Mesendoderm (in vitro differentiated cells): ENCODE data around the gene MAST4.

Experiments used
- DNase-seq: peaks from one replicate; pipeline ENCODE4 v3.0.0; 2013
- H2AK5ac ChIP-seq: 2 replicates; pipeline ENCODE4 v1.6.1; 2013; ENCODE audit warnings: low read length, inconsistent platforms
- H2BK120ac ChIP-seq: 2 replicates; pipeline ENCODE4 v1.6.1; 2013; ENCODE audit warnings: low read depth, mild to moderate bottlenecking, low read length, moderate library complexity, mixed read lengths
- H2BK15ac ChIP-seq: replicated peaks from 2 replicates; pipeline ENCODE4 v1.6.1; 2013; ENCODE audit warnings: low read depth, mild to moderate bottlenecking, moderate library complexity
- H2BK5ac ChIP-seq: 2 replicates; pipeline ENCODE4 v1.6.1; 2013; ENCODE audit warnings: low read length, inconsistent platforms
- H3K18ac ChIP-seq: 2 replicates; pipeline ENCODE4 v1.6.1; 2013; ENCODE audit warnings: mild to moderate bottlenecking, low read length, mixed read lengths
- H3K23ac ChIP-seq: one replicate; pipeline ENCODE4 v1.6.1; 2013; ENCODE audit warnings: low read length
- H3K27ac ChIP-seq: 2 replicates; pipeline ENCODE4 v1.5.1; 2013; ENCODE audit warnings: low read depth, mild to moderate bottlenecking, inconsistent platforms, low read length, moderate library complexity
- H3K27me3 ChIP-seq: 2 replicates; pipeline ENCODE4 v1.6.1; 2013; ENCODE audit warnings: low read length, control low read depth, mild to moderate bottlenecking, inconsistent platforms; ENCODE audit not compliant: insufficient read depth, poor library complexity
- H3K36me3 ChIP-seq: 2 replicates; pipeline ENCODE4 v1.6.1; 2013; ENCODE audit warnings: low read length, inconsistent platforms; ENCODE audit not compliant: control insufficient read depth, insufficient read depth
- H3K4ac ChIP-seq: one replicate; pipeline ENCODE4 v1.6.1; 2013; ENCODE audit warnings: low read depth, mild to moderate bottlenecking, low read length, moderate library complexity
- H3K4me1 ChIP-seq: 2 replicates; pipeline ENCODE4 v1.6.1; 2013; ENCODE audit warnings: low read depth, low read length, inconsistent platforms; ENCODE audit not compliant: control insufficient read depth
- H3K4me2 ChIP-seq: 2 replicates; pipeline ENCODE4 v1.6.1; 2013; ENCODE audit warnings: low read length
- H3K4me3 ChIP-seq: 2 replicates; pipeline ENCODE4 v1.5.1; 2013; ENCODE audit warnings: mild to moderate bottlenecking, low read length
- H3K56ac ChIP-seq: one replicate; pipeline ENCODE4 v1.6.1; 2013; ENCODE audit warnings: low read length
- H3K79me1 ChIP-seq: 2 replicates; pipeline ENCODE4 v1.6.1; 2013; ENCODE audit warnings: low read length, inconsistent platforms
- H3K79me2 ChIP-seq: 2 replicates; pipeline ENCODE4 v1.6.1; 2013; ENCODE audit warnings: mild to moderate bottlenecking, low read length; ENCODE audit not compliant: control insufficient read depth, insufficient read depth
- H3K9ac ChIP-seq: 2 replicates; pipeline ENCODE4 v1.6.1; 2013; ENCODE audit warnings: low read length, inconsistent platforms
- H4K5ac ChIP-seq: one replicate; pipeline ENCODE4 v1.6.1; 2013; ENCODE audit warnings: low read length
- H4K8ac ChIP-seq: one replicate; pipeline ENCODE4 v1.6.1; 2013; ENCODE audit warnings: low read depth, mild to moderate bottlenecking, control low read depth, low read length, moderate library complexity
- WGBS: extraction: QIAGEN DNeasy Blood & Tissue Kit; methylation state at CpG from one replicate; pipeline ENCODE4 v1.1.7; 2013; ENCODE audit warnings: low lambda C conversion rate, missing lambda C conversion rate; ENCODE audit not compliant: insufficient coverage; ENCODE audit errors: extremely low coverage; 5-methylcytosine and 5-hydroxymethylcytosine counted together

MAST4 gene

DNA sequence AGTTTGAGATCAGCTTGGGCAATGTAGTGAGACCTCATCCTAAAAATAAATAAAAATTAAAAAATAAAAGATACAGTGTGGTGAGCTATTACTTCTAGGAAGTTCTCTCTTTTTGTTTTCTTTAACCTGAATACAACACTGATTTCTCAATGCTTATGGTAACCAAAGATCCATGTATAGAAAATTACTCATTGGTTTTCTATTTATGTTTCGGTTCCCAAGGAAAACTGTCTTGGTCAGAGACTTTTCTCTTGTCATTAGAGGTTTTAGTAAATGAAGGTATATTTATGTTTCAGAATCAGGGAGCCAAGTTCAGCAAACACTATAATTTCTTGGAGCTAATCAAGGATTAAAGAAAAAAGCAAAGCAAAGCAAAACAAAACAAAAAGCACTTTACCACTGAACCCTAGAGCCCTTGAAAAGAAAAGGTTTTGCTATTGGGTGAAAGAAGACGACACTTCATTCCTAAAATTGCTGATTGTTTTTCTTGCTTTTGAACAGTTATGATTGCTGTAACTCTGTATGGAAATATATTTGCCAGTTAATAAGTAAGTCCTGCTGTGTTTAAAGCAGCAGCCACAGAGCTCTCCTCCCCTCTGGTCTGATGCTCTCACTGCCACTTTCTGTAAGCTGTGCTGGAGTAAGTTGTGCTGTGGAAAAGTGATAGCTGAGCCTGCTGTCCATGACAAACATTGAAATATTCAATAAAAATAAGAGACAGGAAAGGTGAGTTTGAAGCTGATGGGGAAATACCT is 302.2 kb downstream of the MAST4 start:
- H4K8ac ChIP-seq, result peak overlapping the region; percentile 76
- H3K4me2 ChIP-seq, result no peak overlapping the region
- H3K23ac ChIP-seq, result no peak overlapping the region
- H2AK5ac ChIP-seq, result no peak overlapping the region
- H3K27me3 ChIP-seq, result no peaks in the 10 kb centered on the region
- no peak overlapping the region for H3K9ac ChIP-seq
- H3K79me1 ChIP-seq, result no peaks in the 10 kb centered on the region
- H3K27ac ChIP-seq, result no peak overlapping the region
- no peak overlapping the region for H2BK15ac ChIP-seq
- no peak overlapping the region for H2BK5ac ChIP-seq
- H4K5ac ChIP-seq, result no peak overlapping the region
- H3K56ac ChIP-seq, result no peak overlapping the region
- no peak overlapping the region for H3K18ac ChIP-seq
- H3K79me2 ChIP-seq, result no peaks in the 10 kb centered on the region
- H3K36me3 ChIP-seq, result no peaks in the 10 kb centered on the region
- H3K4me1 ChIP-seq, result no peaks in the 10 kb centered on the region
- WGBS, result no CpG with 5 or more reads among the region's 2 CpGs
- H3K4me3 ChIP-seq, result no peak overlapping the region
- no peak for DNase-seq
- no peak overlapping the region for H3K4ac ChIP-seq
- no peak overlapping the region for H2BK120ac ChIP-seq

DNA sequence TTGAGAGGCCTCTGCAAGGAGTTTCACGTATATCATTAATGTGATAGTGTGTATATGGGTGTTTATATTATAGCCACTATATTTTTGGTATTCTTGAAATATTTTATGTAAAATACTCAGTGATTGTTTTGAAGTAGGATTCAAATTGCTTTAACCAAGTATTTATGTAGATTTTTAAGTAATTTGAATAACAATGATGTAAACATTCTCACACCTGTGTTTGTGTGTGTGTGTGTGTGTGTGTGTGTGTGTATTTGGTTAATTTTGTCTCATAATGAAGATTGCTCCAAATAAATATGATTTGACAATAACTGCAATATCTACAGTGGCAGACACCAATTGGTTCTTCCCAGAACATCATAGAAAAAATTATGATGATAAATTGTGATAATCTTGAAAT is 307.0 kb downstream of the MAST4 start:
- no peak overlapping the region for H3K56ac ChIP-seq
- H3K4ac ChIP-seq, result no peak overlapping the region
- H3K9ac ChIP-seq, result no peak overlapping the region
- no peak overlapping the region for H2AK5ac ChIP-seq
- no peak overlapping the region for H3K27ac ChIP-seq
- H3K79me2 ChIP-seq, result no peaks in the 10 kb centered on the region
- H3K23ac ChIP-seq, result no peak overlapping the region
- H3K18ac ChIP-seq, result no peak overlapping the region
- H2BK120ac ChIP-seq, result no peak overlapping the region
- H3K79me1 ChIP-seq, result no peaks in the 10 kb centered on the region
- DNase-seq, result no peak
- no peak overlapping the region for H2BK15ac ChIP-seq
- H3K27me3 ChIP-seq, result no peaks in the 10 kb centered on the region
- H3K4me3 ChIP-seq, result no peak overlapping the region
- H4K5ac ChIP-seq, result no peak overlapping the region
- no peak overlapping the region for H4K8ac ChIP-seq
- WGBS, result 100% methylated on average over 1 of the region's 1 CpG
- peaks cover 4% of the 10 kb centered on the region for H3K4me1 ChIP-seq
- no peaks in the 10 kb centered on the region for H3K36me3 ChIP-seq
- H3K4me2 ChIP-seq, result no peak overlapping the region
- no peak overlapping the region for H2BK5ac ChIP-seq

DNA sequence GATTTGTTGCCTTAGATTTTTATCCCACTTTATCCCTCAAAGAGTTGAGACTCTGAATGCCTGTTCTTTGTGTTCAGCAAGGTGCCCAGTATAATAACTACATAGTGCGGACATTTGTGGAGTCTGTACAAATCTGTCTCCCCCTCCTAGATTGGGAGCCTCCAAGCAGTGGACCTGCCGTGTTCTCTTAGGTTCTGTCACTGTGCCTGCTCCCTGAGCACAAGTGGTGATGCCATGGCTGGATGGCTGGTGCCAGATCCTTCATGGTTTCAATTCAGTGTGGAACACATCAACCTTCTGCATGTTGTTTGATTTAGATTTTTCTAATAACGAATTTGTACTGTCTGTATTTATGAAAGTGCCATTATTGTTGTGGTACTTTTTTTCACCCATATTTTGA is 307.5 kb downstream of the MAST4 start:
- Histone ChIP-seq H4K8ac (no peak overlapping the region), H3K56ac (no peak overlapping the region), H3K18ac (no peak overlapping the region), H3K4me2 (no peak overlapping the region), H3K27me3 (no peaks in the 10 kb centered on the region), H3K27ac (no peak overlapping the region), H3K23ac (no peak overlapping the region), H2BK5ac (no peak overlapping the region), H3K9ac (no peak overlapping the region), H3K4me3 (no peak overlapping the region), H3K79me2 (no peaks in the 10 kb centered on the region), H2AK5ac (no peak overlapping the region), H3K79me1 (no peaks in the 10 kb centered on the region), H3K4ac (no peak overlapping the region), H3K4me1 (peaks cover 6% of the 10 kb centered on the region), H3K36me3 (no peaks in the 10 kb centered on the region), H4K5ac (no peak overlapping the region), H2BK120ac (no peak overlapping the region), H2BK15ac (no peak overlapping the region)
- WGBS, result no CpG with 5 or more reads among the region's 3 CpGs
- no peak for DNase-seq

DNA sequence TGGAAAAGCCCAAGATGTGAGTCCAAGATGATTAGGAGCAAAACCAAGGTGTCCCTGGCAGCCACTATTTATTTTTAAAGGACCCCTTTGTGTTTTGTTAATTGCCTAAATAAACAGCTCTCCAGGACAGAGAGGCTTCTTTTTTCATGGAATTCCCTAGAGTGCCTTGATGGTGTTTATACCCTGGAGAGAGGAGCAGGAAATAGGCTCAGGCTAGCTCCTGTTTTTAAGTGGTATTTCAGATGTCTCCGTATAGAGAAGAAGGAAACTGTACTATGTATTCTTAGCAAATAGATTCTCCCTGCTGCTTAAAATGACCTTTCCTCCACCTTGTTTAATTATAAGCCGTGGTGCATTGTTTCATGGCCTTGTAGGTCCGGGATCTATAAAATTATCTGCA is 308.0 kb downstream of the MAST4 start:
- no peak overlapping the region for H4K8ac ChIP-seq
- no peak overlapping the region for H4K5ac ChIP-seq
- H3K27ac ChIP-seq, result no peak overlapping the region
- H3K18ac ChIP-seq, result no peak overlapping the region
- no peaks in the 10 kb centered on the region for H3K36me3 ChIP-seq
- H3K56ac ChIP-seq, result no peak overlapping the region
- no peaks in the 10 kb centered on the region for H3K27me3 ChIP-seq
- H3K4me2 ChIP-seq, result no peak overlapping the region
- no peak overlapping the region for H3K4ac ChIP-seq
- no CpG with 5 or more reads among the region's 3 CpGs for WGBS
- H3K9ac ChIP-seq, result no peak overlapping the region
- H2BK15ac ChIP-seq, result no peak overlapping the region
- H3K4me1 ChIP-seq, result peaks cover 8% of the 10 kb centered on the region
- H2BK120ac ChIP-seq, result no peak overlapping the region
- H2AK5ac ChIP-seq, result no peak overlapping the region
- H2BK5ac ChIP-seq, result no peak overlapping the region
- no peak overlapping the region for H3K4me3 ChIP-seq
- H3K79me2 ChIP-seq, result no peaks in the 10 kb centered on the region
- no peaks in the 10 kb centered on the region for H3K79me1 ChIP-seq
- peak; percentile 26 for DNase-seq
- no peak overlapping the region for H3K23ac ChIP-seq

DNA sequence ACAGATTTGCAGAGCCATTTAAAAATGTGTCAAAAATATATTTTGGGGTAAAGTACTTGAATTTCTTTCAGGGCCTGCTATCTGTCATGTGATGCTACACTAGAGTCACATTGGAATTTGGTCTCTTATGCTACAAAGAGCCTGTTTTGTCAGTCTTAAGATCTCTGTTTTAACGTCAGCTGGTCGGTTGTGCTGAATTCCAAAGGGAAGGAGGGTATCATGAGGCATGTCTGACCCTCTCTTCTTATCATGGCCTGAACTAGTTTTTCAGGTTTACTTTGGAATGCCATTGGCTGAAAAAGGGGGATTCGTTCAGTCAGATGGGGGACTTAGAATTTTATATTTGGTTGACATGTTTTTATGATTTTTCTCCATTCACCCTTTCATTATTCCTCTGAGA is 309.8 kb downstream of the MAST4 start:
- H3K27me3 ChIP-seq, result no peaks in the 10 kb centered on the region
- no peak overlapping the region for H2BK5ac ChIP-seq
- no peak overlapping the region for H3K27ac ChIP-seq
- H2BK15ac ChIP-seq, result no peak overlapping the region
- no peak overlapping the region for H3K23ac ChIP-seq
- H2BK120ac ChIP-seq, result no peak overlapping the region
- H3K79me1 ChIP-seq, result no peaks in the 10 kb centered on the region
- no peak overlapping the region for H3K9ac ChIP-seq
- no peaks in the 10 kb centered on the region for H3K36me3 ChIP-seq
- WGBS, result no CpG with 5 or more reads among the region's 3 CpGs
- H3K4me1 ChIP-seq, result peaks cover 9% of the 10 kb centered on the region
- no peak overlapping the region for H3K56ac ChIP-seq
- no peak overlapping the region for H4K5ac ChIP-seq
- H2AK5ac ChIP-seq, result no peak overlapping the region
- no peaks in the 10 kb centered on the region for H3K79me2 ChIP-seq
- peak; percentile 61 for DNase-seq
- H4K8ac ChIP-seq, result no peak overlapping the region
- no peak overlapping the region for H3K4ac ChIP-seq
- no peak overlapping the region for H3K18ac ChIP-seq
- no peak overlapping the region for H3K4me3 ChIP-seq
- no peak overlapping the region for H3K4me2 ChIP-seq

DNA sequence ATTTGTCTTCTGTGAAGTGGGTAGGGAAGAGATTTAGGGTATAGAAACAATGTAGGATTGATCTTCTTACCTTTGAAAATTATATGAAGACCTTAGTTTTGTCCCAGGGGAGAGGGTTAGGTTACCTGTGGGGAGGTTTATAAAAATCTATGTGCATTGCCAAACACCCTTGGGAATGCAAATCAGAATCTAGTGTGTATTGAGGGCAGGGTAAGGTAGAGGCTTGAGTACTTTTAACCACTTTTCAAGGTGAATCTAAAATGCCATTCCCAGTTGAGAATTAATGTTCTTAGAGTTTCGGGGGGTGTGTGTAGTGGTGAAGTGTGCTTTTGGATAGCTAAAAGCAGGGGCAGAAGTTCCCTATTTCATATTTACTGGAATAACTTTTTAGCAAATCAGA is 312.0 kb downstream of the MAST4 start:
- Histone ChIP-seq H3K27ac (no peak overlapping the region), H2BK120ac (no peak overlapping the region), H3K79me2 (no peaks in the 10 kb centered on the region), H4K8ac (no peak overlapping the region), H3K4ac (no peak overlapping the region), H3K56ac (no peak overlapping the region), H3K4me2 (no peak overlapping the region), H2BK5ac (no peak overlapping the region), H4K5ac (no peak overlapping the region), H3K4me3 (no peak overlapping the region), H3K36me3 (no peaks in the 10 kb centered on the region), H3K79me1 (no peaks in the 10 kb centered on the region), H3K4me1 (peaks cover 9% of the 10 kb centered on the region), H3K9ac (no peak overlapping the region), H3K27me3 (no peaks in the 10 kb centered on the region), H2BK15ac (no peak overlapping the region), H3K18ac (no peak overlapping the region), H2AK5ac (no peak overlapping the region), H3K23ac (no peak overlapping the region)
- no CpG with 5 or more reads among the region's 1 CpG for WGBS
- DNase-seq, result no peak
